ENCODE results near the gene ANKRD26.

GRCh38 chr10:27041196-27041595 is 59.1 kb downstream of the ANKRD26 start:
- no peak for TF ChIP-seq CTCF (IDR thresholded peaks at IDR 0.05)
- no peak for TF ChIP-seq POLR2A (IDR thresholded peaks at IDR 0.05)

All from Peyer's patch (tissue), 4 donors.